ENCODE data around the gene ATXN7.

ATXN7 gene

DNA sequence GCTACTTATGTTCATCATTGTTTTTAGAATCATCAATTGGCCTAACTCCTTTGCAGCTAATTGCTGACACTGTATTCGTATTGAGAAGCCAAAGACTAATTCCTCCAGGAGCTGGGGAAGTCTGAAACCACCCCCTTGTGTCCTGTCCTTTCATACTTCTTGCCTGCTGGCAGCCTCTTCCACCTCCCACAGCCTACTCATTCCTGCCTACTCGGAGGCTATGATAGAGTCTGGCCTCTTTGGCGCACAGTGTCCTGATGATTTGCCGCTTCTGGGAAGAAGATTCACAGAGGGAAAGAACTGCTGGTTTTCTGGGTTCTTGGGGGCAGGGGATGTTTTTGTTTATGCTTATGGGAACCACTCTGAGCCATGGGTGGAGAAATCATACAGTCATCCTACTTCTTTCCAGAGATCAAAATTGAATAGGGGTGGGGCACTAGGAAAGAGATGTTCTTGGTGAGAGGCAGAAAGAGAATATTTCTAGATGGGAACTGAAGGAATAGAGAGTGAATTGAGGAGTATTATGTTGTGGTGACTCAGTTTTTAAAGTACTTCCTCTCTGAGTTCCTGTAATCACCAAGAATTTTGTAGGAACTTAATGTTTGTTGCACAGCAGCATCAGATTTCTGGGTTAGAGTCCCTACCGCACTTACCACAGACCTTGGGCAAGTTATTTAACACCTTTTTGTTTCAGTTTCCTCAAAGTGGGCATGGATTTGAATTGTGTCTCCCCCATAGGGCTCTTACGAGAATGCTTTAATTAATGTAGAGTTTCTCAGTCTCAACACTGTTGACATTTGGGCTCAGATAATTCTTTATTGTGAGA lies 70.6 kb downstream of the ATXN7 start:
- peak; percentile 86 for DNase-seq

DNA sequence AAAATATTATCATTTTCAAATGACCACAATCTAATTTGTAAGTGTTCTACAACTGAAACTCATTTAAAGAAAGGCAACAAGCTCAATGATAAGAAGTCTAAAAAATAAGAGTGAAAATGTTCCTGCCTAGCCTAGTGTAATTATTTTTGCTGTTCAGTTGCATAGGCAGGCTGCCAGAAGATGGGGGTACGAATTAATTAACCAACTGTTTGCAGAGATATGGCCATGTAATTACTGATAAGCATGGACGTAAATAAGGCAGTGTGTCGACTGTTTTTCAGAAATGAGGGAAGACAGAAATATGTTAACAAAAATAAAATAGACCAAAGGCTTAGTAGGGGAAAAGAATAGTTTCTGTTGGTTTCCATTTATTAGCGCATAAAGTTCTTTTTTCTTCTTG lies 73.3 kb downstream of the ATXN7 start:
- peak; percentile 32 for DNase-seq

DNA sequence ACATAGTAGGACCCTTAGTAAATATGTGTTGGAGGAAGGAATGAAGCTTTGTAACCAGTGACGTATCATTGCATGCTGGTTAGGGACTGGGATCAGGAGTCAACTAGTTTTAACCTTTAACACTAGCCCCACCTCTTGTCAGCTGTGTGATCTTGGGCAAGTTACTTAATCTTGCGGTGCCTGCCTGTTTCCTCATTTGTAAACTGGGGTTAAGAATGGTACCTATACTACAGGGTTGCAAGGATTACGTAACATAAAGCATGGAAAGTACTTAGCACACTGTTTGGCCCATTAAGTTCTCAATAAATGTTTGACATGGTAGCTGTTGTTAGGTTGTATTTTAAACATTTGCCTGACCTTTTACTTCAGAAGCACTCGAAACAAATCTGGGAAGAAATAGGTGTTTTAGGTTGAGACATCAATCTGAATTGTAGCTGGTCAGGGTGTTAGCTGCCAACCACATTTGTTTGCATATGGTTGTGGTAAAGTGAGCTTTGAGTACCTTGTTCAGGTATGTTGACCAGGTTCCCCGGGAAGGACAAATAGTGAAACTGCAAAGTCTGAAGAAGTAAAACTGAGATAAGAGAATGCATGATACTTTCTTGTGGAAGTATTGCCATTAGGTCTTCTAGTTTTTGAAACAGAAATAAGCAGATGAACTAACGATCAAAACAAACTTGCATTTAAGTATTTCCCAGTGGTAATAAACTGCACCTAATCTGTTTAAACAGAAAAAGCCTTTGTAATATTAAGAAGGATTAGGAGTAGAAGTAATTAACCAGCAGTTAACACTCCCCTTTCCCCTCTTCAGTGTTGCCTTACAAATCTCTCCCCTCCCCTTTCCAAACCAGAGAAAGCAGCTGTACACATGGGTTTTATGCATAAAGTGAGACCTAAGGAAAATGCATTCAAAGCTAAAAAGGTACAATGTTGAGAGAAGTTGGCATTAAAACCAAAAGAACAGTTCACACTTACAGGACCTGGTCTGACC lies 74.3 kb downstream of the ATXN7 start:
- peak; percentile 47 for DNase-seq

DNA sequence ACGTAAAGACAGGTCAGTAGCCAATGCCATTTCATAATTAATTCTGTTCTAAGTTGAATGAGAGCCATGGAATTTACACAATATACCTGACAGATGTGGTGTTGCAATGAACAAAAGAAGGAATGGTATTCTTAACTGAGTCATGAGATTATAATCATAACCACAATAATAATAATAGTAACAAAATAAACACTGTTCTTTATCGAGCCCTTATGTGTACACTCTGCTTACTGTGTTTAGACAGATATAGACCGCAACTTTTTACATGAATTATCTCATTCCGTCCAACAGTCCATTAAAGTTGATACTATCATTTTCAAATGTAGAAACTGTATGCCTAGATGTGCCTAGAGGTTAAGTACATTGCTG lies 76.7 kb downstream of the ATXN7 start:
- no peak for DNase-seq

DNA sequence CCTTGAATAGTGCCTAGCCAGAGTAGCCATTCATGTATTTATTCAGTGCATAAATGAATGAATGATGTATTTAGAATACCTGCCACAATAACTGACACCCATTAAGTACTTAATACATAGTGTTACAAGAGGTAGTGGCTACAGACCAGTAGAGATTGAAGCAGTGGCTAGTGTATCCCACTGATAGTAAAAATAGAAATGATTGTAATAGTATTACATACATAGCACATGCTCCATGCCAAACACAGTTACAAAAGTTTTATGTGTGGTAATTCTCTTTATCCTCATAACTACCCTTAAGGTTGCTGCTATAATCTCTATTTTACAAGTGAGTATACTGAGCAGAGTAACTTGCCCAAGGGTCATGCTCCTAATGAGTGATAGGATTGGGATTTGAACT lies 78.9 kb downstream of the ATXN7 start:
- DNase-seq, result no peak

DNA sequence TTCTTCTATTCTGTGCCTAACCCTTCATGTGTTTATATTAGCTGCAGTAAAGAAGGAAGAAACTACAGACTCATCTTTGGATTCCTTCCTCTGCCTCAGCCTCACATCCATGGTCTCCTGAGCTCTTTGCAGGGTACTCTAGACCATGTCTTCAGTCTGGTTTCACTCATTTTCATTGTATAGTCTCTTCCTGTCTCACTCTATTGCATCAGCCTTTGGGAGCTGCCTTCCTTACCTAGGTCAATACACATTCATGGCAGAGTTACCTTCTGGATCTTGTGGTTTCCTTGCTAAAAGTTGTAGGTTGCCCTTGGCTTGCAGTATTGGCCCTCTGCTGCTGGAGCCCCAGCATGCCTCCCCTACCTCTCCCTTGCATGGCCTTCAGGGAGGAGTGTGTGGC lies 80.0 kb downstream of the ATXN7 start:
- peak; percentile 21 for DNase-seq

DNA sequence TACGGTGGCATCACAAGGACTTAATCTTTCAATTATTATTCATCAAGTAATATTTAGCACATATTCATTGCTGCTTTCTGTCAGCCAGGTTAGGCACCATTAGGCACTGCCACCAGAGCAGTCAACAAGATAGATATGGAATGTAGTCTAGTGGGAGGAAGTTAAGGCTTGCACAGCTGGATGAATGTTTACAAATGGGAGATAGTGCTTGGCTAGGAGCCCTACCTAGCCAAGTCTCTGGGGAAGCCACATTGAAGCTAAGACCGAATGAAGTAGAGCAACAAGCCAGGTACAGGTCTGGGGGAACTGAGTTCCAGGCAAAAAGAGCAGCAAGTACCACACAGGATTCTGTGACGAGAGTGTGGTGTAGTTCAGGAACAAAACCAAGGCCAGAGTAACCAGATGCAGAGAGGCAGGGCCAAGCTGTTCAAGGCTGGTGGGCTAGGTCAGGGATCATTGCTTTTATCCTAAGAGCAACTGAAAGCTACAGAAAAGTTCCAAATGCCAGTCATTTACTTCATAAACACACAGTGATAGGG lies 82.0 kb downstream of the ATXN7 start:
- no peak for DNase-seq

DNA sequence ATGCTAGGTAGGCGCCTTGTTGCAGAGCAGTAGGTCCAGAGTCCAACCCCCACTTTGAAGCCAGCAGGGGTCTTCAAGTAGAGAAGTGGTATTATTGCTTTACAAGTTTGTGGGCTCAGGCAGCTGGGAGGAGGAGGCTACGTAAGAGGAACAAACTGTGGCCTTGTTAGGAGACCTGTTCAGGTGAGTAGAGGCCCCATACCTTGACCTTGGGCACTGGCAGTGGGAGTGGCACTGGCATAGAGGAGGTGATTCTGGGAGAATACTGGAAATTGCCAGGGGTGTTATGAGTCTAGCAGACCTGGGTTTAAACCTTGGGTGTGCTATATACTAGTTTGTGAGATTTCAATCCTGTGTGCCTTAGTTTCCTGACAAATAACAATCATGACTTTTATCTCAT lies 83.1 kb downstream of the ATXN7 start:
- DNase-seq, result no peak

DNA sequence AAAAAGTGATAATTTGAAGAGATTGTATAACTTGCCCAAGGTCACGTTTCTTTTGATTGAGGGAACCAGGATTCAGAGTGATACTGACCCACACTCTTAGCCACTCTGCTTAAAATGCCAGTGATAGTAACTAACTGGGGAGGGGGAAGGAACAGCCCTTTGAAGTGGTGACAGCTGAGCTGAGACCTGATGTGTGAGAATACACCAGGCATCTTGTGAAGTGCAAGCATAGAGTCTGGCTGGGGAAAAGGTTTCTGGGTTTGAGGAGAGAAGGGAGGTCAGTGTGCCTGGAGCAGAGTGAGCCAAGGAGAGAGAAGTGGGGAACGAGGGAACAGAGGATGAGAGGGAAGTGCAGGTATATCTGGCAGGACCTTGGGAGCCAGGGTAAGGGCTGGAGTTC lies 83.9 kb downstream of the ATXN7 start:
- no peak for DNase-seq

DNA sequence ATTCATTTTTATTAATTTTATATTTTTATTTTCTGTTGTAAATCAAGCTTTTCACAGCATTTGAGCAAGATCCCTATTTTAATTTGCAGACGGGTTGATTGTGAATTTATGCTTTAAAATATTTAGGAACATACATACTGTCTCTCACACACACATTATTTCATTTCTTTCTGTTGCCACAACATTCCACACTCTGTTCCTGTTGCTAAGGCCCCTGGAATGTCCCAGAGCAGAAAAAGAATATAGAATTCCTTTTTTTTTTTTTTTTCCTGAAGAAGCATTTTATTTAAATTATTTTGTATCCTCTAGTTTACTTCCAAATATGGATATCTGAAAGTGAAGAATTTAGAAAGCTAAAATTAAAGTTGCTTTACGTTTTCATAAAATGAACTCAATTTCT lies 85.3 kb downstream of the ATXN7 start:
- no peak for DNase-seq

DNA sequence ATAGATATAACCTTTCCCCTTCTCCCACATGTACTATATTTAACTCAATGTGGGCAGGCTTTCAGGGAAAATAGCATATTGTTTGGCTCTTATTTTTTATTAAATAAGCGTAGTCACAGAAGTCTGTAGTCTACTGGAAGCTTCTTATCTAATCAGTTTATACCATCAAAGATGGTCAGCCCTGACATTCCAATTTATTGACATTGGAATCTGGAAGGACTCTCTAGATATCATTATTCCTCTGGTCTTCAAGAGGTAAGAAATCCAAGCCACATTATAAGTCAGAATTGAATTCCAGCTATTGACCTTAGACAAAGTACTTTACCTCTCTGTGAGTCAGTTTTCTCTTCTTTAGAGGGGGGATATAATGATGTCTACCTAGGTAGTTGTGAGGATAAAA lies 87.0 kb downstream of the ATXN7 start:
- no peak for DNase-seq

DNA sequence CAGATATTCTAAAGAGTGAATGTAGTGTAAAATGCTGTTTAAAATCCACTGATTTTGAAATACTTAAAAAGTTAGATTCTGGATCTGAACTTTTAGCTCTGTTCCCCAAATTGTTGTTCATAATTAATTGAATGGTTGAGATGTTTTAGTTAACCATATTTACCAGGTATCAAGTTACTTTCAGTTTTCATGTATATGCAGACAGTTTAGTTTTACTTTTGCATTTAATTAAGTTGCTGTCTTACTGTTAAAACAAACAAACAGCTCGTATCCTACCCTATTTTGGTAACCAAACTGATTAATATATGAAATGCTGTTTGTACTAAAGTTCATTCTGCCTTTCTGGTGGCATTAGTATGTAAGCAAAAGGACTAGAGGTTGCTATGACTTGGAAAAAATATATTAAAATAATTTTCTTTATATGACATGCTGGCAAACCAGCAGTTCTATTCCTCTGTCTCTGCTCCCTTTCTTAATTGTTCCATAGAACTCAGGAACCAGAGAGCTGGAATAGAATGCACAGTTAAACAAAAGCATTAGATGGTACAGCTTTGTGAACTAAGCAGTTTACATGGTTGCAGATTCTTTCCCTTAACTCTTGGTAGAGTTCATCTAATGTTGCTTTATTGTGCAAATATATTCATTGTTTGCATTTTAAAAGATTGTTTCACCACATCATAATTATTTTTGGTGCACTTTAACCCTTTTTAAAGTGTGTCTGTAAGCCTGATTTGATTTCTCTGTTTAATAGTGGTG lies 88.0 kb downstream of the ATXN7 start:
- DNase-seq, result no peak

DNA sequence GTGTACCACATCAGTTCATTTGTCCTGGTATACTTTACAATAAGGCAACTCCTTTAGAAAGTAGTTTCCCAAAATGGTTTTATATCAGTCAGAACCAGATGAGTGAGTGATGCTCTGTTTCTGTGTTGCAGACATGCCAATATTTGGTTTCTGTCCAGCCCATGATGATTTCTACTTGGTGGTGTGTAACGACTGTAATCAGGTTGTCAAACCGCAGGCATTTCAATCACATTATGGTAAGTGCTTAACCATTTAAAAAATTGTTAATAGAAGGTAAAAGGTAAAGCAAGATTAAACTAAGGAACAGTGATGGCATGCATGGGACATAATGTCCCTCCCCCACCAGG lies 88.6 kb downstream of the ATXN7 start:
- no peak for DNase-seq

DNA sequence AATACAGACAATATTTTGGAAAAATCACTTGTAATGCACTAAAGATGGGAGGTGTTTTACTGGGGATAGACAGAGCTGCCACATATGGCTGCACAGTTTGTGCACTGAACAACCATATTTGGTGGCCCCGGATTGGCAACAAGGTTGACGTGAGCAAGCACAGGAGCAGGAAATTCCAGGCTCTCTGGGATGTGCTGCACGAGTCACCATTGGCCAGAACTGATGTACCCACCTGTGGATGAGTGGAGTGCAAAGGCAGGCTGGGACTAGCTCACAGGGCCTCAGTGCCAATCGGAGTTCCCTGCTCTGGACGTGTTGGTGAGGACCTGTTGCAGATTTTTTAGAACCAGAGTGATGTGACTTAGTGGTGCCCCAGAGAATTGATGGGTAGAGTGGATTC lies 90.5 kb downstream of the ATXN7 start:
- no peak for DNase-seq

DNA sequence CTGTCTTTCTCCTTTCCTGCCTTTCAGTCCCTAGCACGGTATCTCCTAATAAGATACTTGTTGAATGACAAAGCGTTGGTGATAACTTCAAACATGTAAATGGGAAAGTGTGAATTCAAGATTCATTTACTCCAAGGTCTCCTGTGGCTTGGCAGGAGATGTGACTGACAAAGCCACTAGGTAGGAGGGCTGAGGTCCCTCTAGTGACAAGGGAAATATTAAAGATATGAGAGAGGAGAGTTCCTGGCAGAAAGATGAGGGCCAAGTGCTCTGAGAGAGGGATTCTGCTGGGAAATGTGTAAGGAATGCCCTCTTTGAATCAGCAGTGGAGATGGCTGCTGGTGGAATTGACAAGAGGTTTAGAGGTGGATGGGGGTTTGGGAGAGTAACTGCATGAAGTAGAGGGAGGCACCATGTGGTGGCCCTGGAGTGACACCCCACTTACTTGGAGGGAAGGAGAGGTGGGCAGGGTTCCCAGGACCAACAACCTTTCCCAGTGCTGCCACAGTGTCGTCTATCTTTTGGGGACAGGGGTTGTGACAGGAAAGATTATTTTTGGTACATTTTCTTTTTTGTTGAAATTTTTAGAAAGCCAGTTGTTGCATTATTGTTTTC lies 91.5 kb downstream of the ATXN7 start:
- DNase-seq, result no peak

DNA sequence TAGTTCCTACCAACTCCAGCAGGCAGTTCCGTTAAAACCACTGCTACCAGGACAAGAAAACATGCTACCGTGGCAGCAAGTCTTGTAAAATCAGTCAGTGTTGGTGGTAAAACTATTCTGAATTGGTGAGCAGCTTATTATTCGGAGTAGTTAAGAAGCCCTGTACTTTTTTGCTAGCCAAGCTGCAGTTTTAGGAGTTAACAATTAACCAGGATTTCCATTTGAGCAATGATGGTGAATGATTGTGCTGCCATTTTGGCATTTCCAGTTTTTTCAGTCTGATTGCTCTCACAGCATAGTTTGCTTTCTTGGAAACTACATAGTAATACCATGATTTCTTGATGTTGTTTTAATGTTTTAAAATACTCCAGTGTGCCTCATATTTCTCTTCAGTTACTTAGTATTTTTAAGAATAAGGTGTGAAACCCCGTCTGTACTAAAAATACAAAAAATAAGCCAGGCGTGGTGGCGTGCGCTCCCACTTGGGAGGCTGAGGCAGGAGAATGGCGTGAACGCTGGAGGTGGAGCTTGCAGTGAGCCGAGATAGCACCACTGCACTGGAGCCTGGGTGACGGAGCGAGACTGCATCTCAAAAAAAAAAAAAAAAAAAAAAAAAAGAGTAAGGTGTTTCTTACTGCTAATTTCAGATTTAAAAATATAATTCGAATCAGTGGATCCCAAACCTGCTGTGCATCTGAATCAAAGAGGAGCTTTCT lies 92.3 kb downstream of the ATXN7 start:
- no peak for DNase-seq

DNA sequence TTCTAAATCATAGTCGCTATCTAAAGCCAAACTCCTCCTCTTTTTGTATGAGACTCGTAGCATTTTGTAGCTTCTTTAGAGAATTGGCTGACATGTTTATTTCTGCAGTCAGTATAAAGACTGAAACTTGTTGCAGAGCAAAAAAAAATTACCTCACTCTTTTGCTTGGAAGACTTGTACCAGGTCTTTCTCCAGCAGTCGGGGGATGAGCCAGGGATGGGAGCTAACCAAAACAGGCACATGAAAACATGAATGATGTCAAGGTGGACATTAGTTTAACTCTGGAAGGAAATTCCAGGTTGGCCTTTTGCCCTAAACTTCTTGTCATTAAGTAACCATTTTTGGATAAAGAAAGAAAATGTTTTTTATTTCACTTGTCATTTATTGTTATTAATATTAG lies 95.5 kb downstream of the ATXN7 start:
- DNase-seq, result no peak

DNA sequence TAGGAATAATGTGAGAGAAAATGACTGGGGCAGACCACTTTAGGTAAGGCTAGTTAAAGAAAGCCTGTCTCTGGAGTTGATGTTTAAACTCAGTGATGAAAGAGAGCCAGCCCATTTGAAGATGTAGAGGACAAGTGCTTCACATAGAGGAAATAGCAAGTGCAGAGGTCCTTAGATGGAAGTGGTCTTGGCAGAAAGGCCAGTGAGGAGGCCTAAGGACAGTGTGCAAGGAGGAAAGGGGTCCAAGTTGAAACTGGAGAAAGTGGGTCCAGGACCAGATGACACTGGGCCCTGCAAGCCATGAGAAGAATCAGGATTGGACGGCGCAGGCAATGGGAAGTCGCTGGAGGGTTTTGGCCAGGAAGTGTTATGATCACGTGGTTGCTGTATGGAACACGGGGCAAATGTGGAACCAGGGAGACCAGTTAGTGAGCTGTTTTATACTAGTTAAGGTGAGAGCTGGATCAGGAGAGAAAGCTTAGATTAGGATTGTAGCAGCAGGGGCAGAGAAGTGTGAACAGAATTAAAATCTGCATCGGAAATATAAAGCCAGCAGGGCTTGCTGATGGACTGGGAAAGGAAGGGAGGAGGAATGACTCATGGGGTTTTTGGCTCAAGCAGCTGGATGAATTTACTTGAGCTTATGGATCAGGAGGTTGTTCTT lies 96.5 kb downstream of the ATXN7 start:
- DNase-seq, result peak; percentile 82

DNA sequence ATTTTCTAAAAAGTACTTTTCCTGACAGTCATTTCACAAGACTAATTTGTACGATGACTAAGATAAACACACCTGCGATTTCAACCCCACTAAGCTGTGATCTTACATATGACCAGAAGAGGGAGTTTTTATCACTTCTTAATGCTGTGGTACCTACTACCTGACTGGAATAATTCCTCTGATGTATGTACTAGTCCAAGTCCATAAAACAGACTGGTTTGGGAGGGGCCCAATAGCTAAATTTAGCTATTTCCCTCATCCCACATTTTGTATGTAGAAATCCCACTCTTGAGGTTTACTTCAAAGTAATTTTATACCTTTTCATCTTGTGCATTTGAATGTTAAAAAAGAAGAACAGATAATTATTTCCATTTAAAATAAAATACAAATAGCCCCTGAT lies 98.2 kb downstream of the ATXN7 start:
- peak; percentile 69 for DNase-seq

DNA sequence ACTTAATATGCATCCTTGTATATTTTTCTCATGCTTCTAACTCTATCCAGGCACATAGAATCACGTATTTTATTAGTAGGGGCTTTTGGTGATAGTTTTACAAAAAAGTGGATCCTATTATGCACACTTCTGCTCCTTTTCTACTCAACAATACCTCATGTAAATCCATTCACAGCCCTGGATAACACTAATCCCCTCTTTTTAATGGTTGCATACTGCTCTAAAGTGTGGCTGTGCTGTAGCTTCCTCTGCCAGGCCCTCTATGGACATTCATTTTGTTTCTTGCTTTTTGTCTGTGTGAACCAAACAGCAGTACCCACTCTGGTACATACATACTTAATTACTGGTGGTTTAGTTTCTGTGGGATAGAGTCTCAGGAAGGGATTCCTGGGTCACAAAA lies 99.8 kb downstream of the ATXN7 start:
- no peak for DNase-seq

Measured in OCI-M1 (cell line).